Mesendoderm (in vitro differentiated cells): ENCODE results near the gene PCBP3.

ENCODE experiments used
- DNase-seq: peaks from one replicate; pipeline ENCODE4 v3.0.0; 2013
- H2AK5ac ChIP-seq: 2 replicates; pipeline ENCODE4 v1.6.1; 2013; ENCODE audit warnings: low read length, inconsistent platforms
- H2BK120ac ChIP-seq: 2 replicates; pipeline ENCODE4 v1.6.1; 2013; ENCODE audit warnings: low read depth, mild to moderate bottlenecking, low read length, moderate library complexity, mixed read lengths
- H2BK15ac ChIP-seq: replicated peaks from 2 replicates; pipeline ENCODE4 v1.6.1; 2013; ENCODE audit warnings: low read depth, mild to moderate bottlenecking, moderate library complexity
- H2BK5ac ChIP-seq: 2 replicates; pipeline ENCODE4 v1.6.1; 2013; ENCODE audit warnings: low read length, inconsistent platforms
- H3K18ac ChIP-seq: 2 replicates; pipeline ENCODE4 v1.6.1; 2013; ENCODE audit warnings: mild to moderate bottlenecking, low read length, mixed read lengths
- H3K23ac ChIP-seq: one replicate; pipeline ENCODE4 v1.6.1; 2013; ENCODE audit warnings: low read length
- H3K27ac ChIP-seq: 2 replicates; pipeline ENCODE4 v1.5.1; 2013; ENCODE audit warnings: low read depth, mild to moderate bottlenecking, inconsistent platforms, low read length, moderate library complexity
- H3K27me3 ChIP-seq: 2 replicates; pipeline ENCODE4 v1.6.1; 2013; ENCODE audit warnings: low read length, control low read depth, mild to moderate bottlenecking, inconsistent platforms; ENCODE audit not compliant: insufficient read depth, poor library complexity
- H3K36me3 ChIP-seq: 2 replicates; pipeline ENCODE4 v1.6.1; 2013; ENCODE audit warnings: low read length, inconsistent platforms; ENCODE audit not compliant: control insufficient read depth, insufficient read depth
- H3K4ac ChIP-seq: one replicate; pipeline ENCODE4 v1.6.1; 2013; ENCODE audit warnings: low read depth, mild to moderate bottlenecking, low read length, moderate library complexity
- H3K4me1 ChIP-seq: 2 replicates; pipeline ENCODE4 v1.6.1; 2013; ENCODE audit warnings: low read depth, low read length, inconsistent platforms; ENCODE audit not compliant: control insufficient read depth
- H3K4me2 ChIP-seq: 2 replicates; pipeline ENCODE4 v1.6.1; 2013; ENCODE audit warnings: low read length
- H3K4me3 ChIP-seq: 2 replicates; pipeline ENCODE4 v1.5.1; 2013; ENCODE audit warnings: mild to moderate bottlenecking, low read length
- H3K56ac ChIP-seq: one replicate; pipeline ENCODE4 v1.6.1; 2013; ENCODE audit warnings: low read length
- H3K79me1 ChIP-seq: 2 replicates; pipeline ENCODE4 v1.6.1; 2013; ENCODE audit warnings: low read length, inconsistent platforms
- H3K79me2 ChIP-seq: 2 replicates; pipeline ENCODE4 v1.6.1; 2013; ENCODE audit warnings: mild to moderate bottlenecking, low read length; ENCODE audit not compliant: control insufficient read depth, insufficient read depth
- H3K9ac ChIP-seq: 2 replicates; pipeline ENCODE4 v1.6.1; 2013; ENCODE audit warnings: low read length, inconsistent platforms
- H4K5ac ChIP-seq: one replicate; pipeline ENCODE4 v1.6.1; 2013; ENCODE audit warnings: low read length
- H4K8ac ChIP-seq: one replicate; pipeline ENCODE4 v1.6.1; 2013; ENCODE audit warnings: low read depth, mild to moderate bottlenecking, control low read depth, low read length, moderate library complexity
- WGBS: extraction: QIAGEN DNeasy Blood & Tissue Kit; methylation state at CpG from one replicate; pipeline ENCODE4 v1.1.7; 2013; ENCODE audit warnings: low lambda C conversion rate, missing lambda C conversion rate; ENCODE audit not compliant: insufficient coverage; ENCODE audit errors: extremely low coverage; 5-methylcytosine and 5-hydroxymethylcytosine counted together

PCBP3 gene

GRCh38 chr21:45927032-45927431 lies 283.5 kb downstream of the PCBP3 start:
- Histone ChIP-seq H2BK15ac (no peak overlapping the region), H3K27me3 (no peaks in the 10 kb centered on the region), H3K79me1 (no peaks in the 10 kb centered on the region), H2AK5ac (no peak overlapping the region), H3K4me1 (no peaks in the 10 kb centered on the region), H2BK120ac (no peak overlapping the region), H2BK5ac (no peak overlapping the region), H3K4ac (no peak overlapping the region), H3K27ac (no peak overlapping the region), H3K9ac (no peak overlapping the region), H4K5ac (no peak overlapping the region), H3K4me2 (no peak overlapping the region), H3K36me3 (no peaks in the 10 kb centered on the region), H3K23ac (no peak overlapping the region), H3K18ac (no peak overlapping the region), H3K56ac (no peak overlapping the region), H4K8ac (no peak overlapping the region), H3K79me2 (no peaks in the 10 kb centered on the region), H3K4me3 (no peak overlapping the region)
- DNase-seq = no peak
- no CpG with 5 or more reads among the region's 1 CpG for WGBS

- Histone ChIP-seq H3K4me1 (no peaks in the 10 kb centered on the region), H4K8ac (no peak overlapping the region), H3K79me1 (no peaks in the 10 kb centered on the region), H3K23ac (no peak overlapping the region), H2BK15ac (no peak overlapping the region), H2BK5ac (no peak overlapping the region), H3K27me3 (no peaks in the 10 kb centered on the region), H2AK5ac (no peak overlapping the region), H3K79me2 (no peaks in the 10 kb centered on the region), H3K9ac (no peak overlapping the region), H2BK120ac (no peak overlapping the region), H3K4me2 (no peak overlapping the region), H3K4ac (no peak overlapping the region), H3K36me3 (no peaks in the 10 kb centered on the region), H4K5ac (no peak overlapping the region), H3K56ac (no peak overlapping the region), H3K27ac (no peak overlapping the region), H3K4me3 (no peak overlapping the region), H3K18ac (no peak overlapping the region)
- no CpG with 5 or more reads among the region's 34 CpGs for WGBS
- no peak for DNase-seq
These were observed 284.6 kb downstream of the PCBP3 start for GRCh38 chr21:45927851-45928850.

GRCh38 chr21:45929449-45929848 lies 285.9 kb downstream of the PCBP3 start:
- no peak overlapping the region for H3K23ac ChIP-seq
- no CpG with 5 or more reads among the region's 11 CpGs for WGBS
- H3K36me3 ChIP-seq = no peaks in the 10 kb centered on the region
- no peaks in the 10 kb centered on the region for H3K27me3 ChIP-seq
- no peak overlapping the region for H3K18ac ChIP-seq
- H4K8ac ChIP-seq = no peak overlapping the region
- no peak for DNase-seq
- no peaks in the 10 kb centered on the region for H3K4me1 ChIP-seq
- no peak overlapping the region for H3K27ac ChIP-seq
- no peaks in the 10 kb centered on the region for H3K79me2 ChIP-seq
- no peak overlapping the region for H2BK5ac ChIP-seq
- no peak overlapping the region for H3K4me2 ChIP-seq
- H3K9ac ChIP-seq = no peak overlapping the region
- H3K79me1 ChIP-seq = no peaks in the 10 kb centered on the region
- no peak overlapping the region for H3K56ac ChIP-seq
- H3K4me3 ChIP-seq = no peak overlapping the region
- H4K5ac ChIP-seq = no peak overlapping the region
- H2AK5ac ChIP-seq = no peak overlapping the region
- H2BK120ac ChIP-seq = no peak overlapping the region
- no peak overlapping the region for H2BK15ac ChIP-seq
- no peak overlapping the region for H3K4ac ChIP-seq

- H3K27ac ChIP-seq = no peak overlapping the region
- H3K36me3 ChIP-seq = no peaks in the 10 kb centered on the region
- H2AK5ac ChIP-seq = no peak overlapping the region
- no peak for DNase-seq
- H2BK120ac ChIP-seq = no peak overlapping the region
- H2BK15ac ChIP-seq = no peak overlapping the region
- H3K27me3 ChIP-seq = no peaks in the 10 kb centered on the region
- no peak overlapping the region for H3K9ac ChIP-seq
- H3K4ac ChIP-seq = no peak overlapping the region
- WGBS = no CpG with 5 or more reads among the region's 16 CpGs
- no peak overlapping the region for H3K4me2 ChIP-seq
- no peaks in the 10 kb centered on the region for H3K79me2 ChIP-seq
- no peak overlapping the region for H3K18ac ChIP-seq
- H2BK5ac ChIP-seq = no peak overlapping the region
- no peak overlapping the region for H3K4me3 ChIP-seq
- no peak overlapping the region for H4K5ac ChIP-seq
- H4K8ac ChIP-seq = no peak overlapping the region
- no peaks in the 10 kb centered on the region for H3K4me1 ChIP-seq
- H3K23ac ChIP-seq = no peak overlapping the region
- H3K56ac ChIP-seq = no peak overlapping the region
- no peaks in the 10 kb centered on the region for H3K79me1 ChIP-seq
These were observed 286.8 kb downstream of the PCBP3 start for GRCh38 chr21:45930231-45930760.

- no CpG with 5 or more reads among the region's 7 CpGs for WGBS
- no peak overlapping the region for H3K27ac ChIP-seq
These were observed 287.3 kb downstream of the PCBP3 start for GRCh38 chr21:45930792-45931191.

More at GRCh38 chr21:45930792-45931191, 287.3 kb downstream of the PCBP3 start:
- no peaks in the 10 kb centered on the region for H3K79me1 ChIP-seq
- no peaks in the 10 kb centered on the region for H3K36me3 ChIP-seq
- H3K4me3 ChIP-seq = no peak overlapping the region
- no peak overlapping the region for H3K18ac ChIP-seq
- no peak overlapping the region for H4K5ac ChIP-seq
- H3K23ac ChIP-seq = no peak overlapping the region
- no peak overlapping the region for H2BK120ac ChIP-seq
- no peak overlapping the region for H3K4ac ChIP-seq
- H3K27me3 ChIP-seq = no peaks in the 10 kb centered on the region
- no peak overlapping the region for H3K4me2 ChIP-seq
- no peak overlapping the region for H2BK5ac ChIP-seq
- no peak overlapping the region for H2AK5ac ChIP-seq
- no peak overlapping the region for H2BK15ac ChIP-seq
- no peak overlapping the region for H4K8ac ChIP-seq
- no peaks in the 10 kb centered on the region for H3K79me2 ChIP-seq
- DNase-seq = no peak
- H3K56ac ChIP-seq = no peak overlapping the region
- H3K4me1 ChIP-seq = no peaks in the 10 kb centered on the region
- H3K9ac ChIP-seq = no peak overlapping the region
